WERI-Rb-1 (cell line): Measurements from ENCODE around the gene RAD51B.

ENCODE experiments used
- DNase-seq: peaks from one replicate; pipeline ENCODE4 v3.0.0-alpha.2; 2020
- H3K27ac ChIP-seq: fragments of 250-450 bp; sonication (Bioruptor Pico); 2 replicates; pipeline ENCODE4 v1.5.1; 2020; ENCODE audit warnings: mild to moderate bottlenecking, moderate library complexity
- H3K27me3 ChIP-seq: fragments of 250-450 bp; sonication (Bioruptor Pico); 2 replicates; pipeline ENCODE4 v1.5.1; 2021; ENCODE audit warnings: mild to moderate bottlenecking, low read depth, moderate library complexity; ENCODE audit not compliant: insufficient read depth, severe bottlenecking
- H3K36me3 ChIP-seq: fragments of 250-450 bp; sonication (Bioruptor Pico); 2 replicates; pipeline ENCODE4 v1.5.1; 2020; ENCODE audit warnings: mild to moderate bottlenecking, moderate library complexity
- H3K4me3 ChIP-seq: 2 replicates; pipeline ENCODE4 v1.5.1; 2011; ENCODE audit warnings: low read depth, mild to moderate bottlenecking, control low read depth, low read length
- H3K9me3 ChIP-seq: fragments of 250-450 bp; sonication (Bioruptor Pico); 2 replicates; pipeline ENCODE4 v1.5.1; 2021; ENCODE audit warnings: mild to moderate bottlenecking, moderate library complexity; ENCODE audit not compliant: severe bottlenecking
- TF ChIP-seq, protein P1 (sequence below): IDR thresholded peaks from 2 replicates; pipeline ENCODE4 v1.5.1; 2011; ENCODE audit warnings: low read depth, mild to moderate bottlenecking, control low read depth, inconsistent platforms, low read length

The RAD51B gene

DNA sequence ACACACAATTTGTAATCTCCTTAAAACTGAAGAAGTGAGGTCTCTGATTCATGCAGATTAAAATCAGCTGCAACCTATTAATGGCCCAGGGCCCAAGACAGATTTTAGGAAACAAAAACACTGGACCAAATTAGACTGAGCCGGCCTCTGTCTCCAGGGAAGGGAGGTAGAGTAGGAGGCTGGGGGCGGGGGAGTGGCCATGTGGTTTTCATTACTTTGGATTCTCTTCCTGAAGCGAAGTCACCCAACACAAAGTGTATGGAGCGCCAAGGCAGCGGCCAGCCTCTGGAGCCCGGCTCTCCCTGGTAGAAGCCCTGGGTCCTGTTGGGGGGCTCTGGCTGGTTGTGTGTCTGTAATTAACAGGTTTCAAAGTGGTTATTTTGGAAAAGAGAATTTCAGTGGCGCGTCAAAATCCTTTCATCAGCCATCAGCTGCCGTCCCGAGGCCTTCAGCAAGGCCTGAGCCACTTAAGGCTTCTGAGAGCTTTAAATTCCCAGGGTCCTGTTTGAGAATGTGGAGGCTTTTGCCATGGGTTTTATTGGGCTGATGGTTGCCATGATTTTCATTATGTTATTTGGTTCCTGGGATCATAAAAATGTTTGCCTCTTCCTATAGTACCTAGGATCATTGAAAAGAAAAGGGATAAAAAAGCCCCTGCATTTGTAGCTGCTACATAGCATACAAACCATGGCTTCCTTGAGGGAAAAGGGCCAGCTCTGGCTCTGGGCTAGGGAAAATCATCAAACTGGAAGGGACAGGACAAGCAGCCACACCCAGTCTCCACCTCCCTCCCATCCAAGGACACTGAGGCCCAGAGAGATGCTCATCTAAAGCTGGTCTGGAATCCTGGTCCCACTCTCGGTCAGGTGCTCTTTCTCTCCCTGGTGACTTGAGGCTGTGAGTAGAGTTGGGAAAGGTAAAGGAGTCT lies 690.9 kb downstream of the RAD51B start:
- DNase-seq = no peak
- TF ChIP-seq, protein P1, sequence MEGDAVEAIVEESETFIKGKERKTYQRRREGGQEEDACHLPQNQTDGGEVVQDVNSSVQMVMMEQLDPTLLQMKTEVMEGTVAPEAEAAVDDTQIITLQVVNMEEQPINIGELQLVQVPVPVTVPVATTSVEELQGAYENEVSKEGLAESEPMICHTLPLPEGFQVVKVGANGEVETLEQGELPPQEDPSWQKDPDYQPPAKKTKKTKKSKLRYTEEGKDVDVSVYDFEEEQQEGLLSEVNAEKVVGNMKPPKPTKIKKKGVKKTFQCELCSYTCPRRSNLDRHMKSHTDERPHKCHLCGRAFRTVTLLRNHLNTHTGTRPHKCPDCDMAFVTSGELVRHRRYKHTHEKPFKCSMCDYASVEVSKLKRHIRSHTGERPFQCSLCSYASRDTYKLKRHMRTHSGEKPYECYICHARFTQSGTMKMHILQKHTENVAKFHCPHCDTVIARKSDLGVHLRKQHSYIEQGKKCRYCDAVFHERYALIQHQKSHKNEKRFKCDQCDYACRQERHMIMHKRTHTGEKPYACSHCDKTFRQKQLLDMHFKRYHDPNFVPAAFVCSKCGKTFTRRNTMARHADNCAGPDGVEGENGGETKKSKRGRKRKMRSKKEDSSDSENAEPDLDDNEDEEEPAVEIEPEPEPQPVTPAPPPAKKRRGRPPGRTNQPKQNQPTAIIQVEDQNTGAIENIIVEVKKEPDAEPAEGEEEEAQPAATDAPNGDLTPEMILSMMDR = no peak
- no peaks in the 10 kb centered on the region for H3K27me3 ChIP-seq
- no peaks in the 10 kb centered on the region for H3K9me3 ChIP-seq
- H3K4me3 ChIP-seq = no peak overlapping the region
- no peaks in the 10 kb centered on the region for H3K36me3 ChIP-seq
- H3K27ac ChIP-seq = no peak overlapping the region

DNA sequence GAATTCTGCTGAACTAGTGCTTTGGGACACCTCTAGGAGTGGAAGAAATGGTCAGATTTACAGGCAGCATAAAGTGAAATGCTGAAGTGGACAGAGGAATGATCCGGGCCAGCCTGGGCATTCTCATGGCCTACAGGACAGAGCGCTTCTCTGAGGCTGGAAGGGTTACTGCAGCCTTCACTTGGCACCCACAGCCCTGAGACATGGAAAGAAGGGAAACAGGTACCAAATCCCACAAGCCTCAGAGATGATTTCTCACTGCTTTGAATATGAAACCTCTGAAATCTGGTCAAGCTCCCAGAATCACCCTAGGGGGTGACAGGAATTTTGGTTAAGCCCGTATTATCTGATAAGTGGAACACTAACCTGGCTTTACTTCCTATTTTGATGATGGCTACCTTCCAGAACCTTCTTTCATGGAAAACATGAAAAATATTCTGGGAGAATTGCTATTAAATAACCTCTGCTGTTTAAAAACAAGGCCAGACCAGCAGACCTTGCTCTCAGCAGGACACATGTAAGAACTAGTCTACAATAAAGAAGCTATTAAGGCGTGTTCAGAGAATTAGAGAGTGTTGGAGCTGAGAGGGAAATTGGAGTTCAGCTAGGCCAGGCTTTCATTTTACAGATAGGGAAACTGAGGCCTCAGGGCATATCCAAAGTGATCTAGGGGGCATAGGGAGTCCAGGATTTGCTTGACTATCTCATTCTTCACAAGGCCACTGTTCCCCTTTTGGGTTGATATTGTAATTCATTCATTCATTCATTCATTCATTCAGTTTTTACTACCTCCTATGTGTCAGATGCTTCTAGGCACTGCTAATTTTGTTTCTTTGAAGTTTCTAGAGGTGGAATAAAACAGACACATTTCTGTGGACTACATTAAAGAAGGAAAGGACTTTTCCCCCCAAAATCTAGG lies 691.8 kb downstream of the RAD51B start:
- Histone ChIP-seq H3K4me3 (no peak overlapping the region), H3K9me3 (no peaks in the 10 kb centered on the region), H3K27me3 (no peaks in the 10 kb centered on the region), H3K36me3 (no peaks in the 10 kb centered on the region), H3K27ac (no peak overlapping the region)
- DNase-seq = no peak
- TF ChIP-seq, protein P1 = no peak

DNA sequence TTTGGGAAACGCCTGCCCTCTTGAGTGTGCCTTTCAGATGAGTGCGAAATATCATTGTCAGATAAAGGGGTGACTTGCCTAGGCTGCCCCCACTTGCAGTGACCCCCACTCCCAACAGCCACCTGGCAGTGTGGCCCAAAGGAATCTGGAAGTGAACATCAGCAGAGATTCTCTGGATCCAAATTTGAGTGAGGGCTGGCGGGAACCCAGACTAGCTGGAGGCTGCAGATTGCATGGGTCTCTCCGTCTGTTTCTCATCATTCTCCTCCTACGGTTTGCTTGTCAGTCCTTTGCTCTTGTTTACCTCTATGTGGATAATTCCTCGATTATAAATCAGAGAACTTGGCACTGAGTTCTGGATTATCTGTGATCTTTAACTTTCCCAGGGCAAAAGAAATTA lies 692.5 kb downstream of the RAD51B start:
- DNase-seq = no peak
- no peak overlapping the region for H3K27ac ChIP-seq
- H3K4me3 ChIP-seq = no peak overlapping the region

DNA sequence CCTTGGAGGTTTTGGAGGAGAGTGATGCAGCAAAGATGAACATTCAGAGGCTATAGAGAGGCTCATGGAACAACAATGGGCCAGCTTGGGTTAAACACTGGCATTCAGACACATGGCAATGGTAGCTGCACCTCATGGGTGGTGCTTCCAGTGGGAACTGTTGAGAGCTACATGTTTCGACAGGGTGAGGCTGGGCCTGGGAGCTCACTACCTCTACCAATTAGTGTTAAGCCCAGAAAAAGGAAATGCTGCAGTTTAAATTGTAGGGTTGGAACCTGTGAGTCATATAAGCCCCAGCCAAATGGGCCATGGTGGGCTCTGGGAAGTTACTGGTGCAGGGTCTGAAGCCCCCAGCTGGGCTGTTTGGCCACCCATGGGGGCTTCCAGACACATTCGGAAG lies 693.6 kb downstream of the RAD51B start:
- no peaks in the 10 kb centered on the region for H3K36me3 ChIP-seq
- no peak overlapping the region for H3K27ac ChIP-seq
- H3K9me3 ChIP-seq = no peaks in the 10 kb centered on the region
- no peaks in the 10 kb centered on the region for H3K27me3 ChIP-seq
- TF ChIP-seq, protein P1 = no peak
- no peak overlapping the region for H3K4me3 ChIP-seq
- no peak for DNase-seq

More for the DNA sequence above, 692.5 kb downstream of the RAD51B start:
- Histone ChIP-seq H3K27me3 (no peaks in the 10 kb centered on the region), H3K36me3 (no peaks in the 10 kb centered on the region), H3K9me3 (no peaks in the 10 kb centered on the region)
- TF ChIP-seq, protein P1 = no peak

DNA sequence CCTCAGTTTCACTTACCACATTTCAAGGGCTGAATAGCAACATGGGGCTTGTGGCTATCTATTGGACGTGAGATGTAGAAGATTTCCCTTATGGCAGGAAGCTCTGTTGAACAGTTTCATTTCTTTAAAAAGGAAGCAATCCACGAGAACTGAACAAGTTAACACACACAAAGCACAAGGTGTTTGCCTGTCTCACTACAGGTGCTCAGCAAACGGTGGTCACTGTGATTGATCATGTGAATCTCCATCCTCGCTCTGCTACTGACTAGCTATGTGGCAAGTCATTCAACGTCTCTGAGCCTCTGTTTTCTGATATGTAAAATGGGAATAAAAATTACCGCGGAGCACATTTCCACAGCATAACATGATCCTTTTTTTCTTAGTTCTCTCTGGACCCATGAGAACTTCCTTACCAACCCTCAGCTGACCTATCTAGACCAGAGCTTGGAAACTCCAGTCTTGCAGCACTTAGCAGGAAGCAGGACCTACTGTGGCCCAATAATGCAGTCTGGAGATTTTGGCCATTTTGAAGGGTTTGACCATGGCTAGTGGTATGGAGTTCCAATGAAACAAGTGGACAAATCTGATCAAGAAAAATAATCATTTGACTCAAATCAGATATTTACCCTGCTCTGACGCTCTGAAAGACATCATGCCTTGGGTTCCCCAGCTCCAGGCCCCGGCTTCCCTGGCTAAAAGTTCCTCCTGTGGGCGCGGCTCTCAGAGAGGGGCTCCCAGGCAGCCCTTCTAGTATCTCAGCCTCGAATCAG lies 694.4 kb downstream of the RAD51B start:
- no peaks in the 10 kb centered on the region for H3K36me3 ChIP-seq
- DNase-seq = no peak
- H3K4me3 ChIP-seq = no peak overlapping the region
- no peak overlapping the region for H3K27ac ChIP-seq
- TF ChIP-seq, protein P1 = no peak
- no peaks in the 10 kb centered on the region for H3K27me3 ChIP-seq
- H3K9me3 ChIP-seq = no peaks in the 10 kb centered on the region
